OCI-LY7 (cell line): ENCODE measurements around the gene FAM83D. TPM values are rescaled to one million over a fixed set of nuclear protein-coding genes. Genes with fewer than 3 reads are reported as not detected.

Source experiments
- BruUV-seq: library from RNA; stranded (reverse); fragments of 400-500 nt; replicated peaks from 2 replicates; lab custom pipeline; 2021; lab: Mats Ljungman, UMichigan
- CTCF ChIA-PET: fragments of 300-600 bp; sonication (Branson Sonifier 250); formaldehyde crosslinking; loops from one replicate; lab custom pipeline; 2022; ENCODE audit warnings: antibody characterized with exemption; ENCODE audit not compliant: unreplicated experiment; lab: Charles Lee
- POLR2A ChIA-PET: fragments of 300-600 bp; sonication (Branson Sonifier 250); formaldehyde crosslinking; loops from one replicate; lab custom pipeline; 2022; ENCODE audit warnings: antibody characterized with exemption; lab: Charles Lee
- DNase-seq: peaks from one replicate; pipeline ENCODE4 v3.0.0-alpha.2; 2015; ENCODE audit warnings: low spot score
- H2AFZ ChIP-seq: fragments of 200-600 bp; sonication (generic), shearing (Covaris generic); 2 replicates; pipeline ENCODE4 v1.6.1; 2014; ENCODE audit warnings: mild to moderate bottlenecking, antibody characterized with exemption, low read length, moderate library complexity
- H3K27ac ChIP-seq: fragments of 200-600 bp; sonication (generic); 2 replicates; pipeline ENCODE4 v1.5.1; 2014; ENCODE audit warnings: mixed run types, low read depth, mild to moderate bottlenecking, moderate library complexity, low read length, inconsistent platforms; ENCODE audit not compliant: poor library complexity, severe bottlenecking
- H3K36me3 ChIP-seq: fragments of 200-600 bp; sonication (generic); 2 replicates; pipeline ENCODE4 v1.6.1; 2014; ENCODE audit warnings: mild to moderate bottlenecking, antibody characterized with exemption, low read length, moderate library complexity, mixed read lengths; ENCODE audit not compliant: insufficient read depth
- H3K4me1 ChIP-seq: fragments of 200-600 bp; sonication (generic); 2 replicates; pipeline ENCODE4 v1.5.1; 2014; ENCODE audit warnings: mild to moderate bottlenecking, low read length; ENCODE audit not compliant: insufficient read depth, poor library complexity, severe bottlenecking
- H3K4me2 ChIP-seq: fragments of 200-600 bp; sonication (generic); 2 replicates; pipeline ENCODE4 v1.6.1; 2014; ENCODE audit warnings: mild to moderate bottlenecking, low read length
- H3K4me3 ChIP-seq: fragments of 200-600 bp; sonication (generic); 2 replicates; pipeline ENCODE4 v1.5.1; 2014; ENCODE audit warnings: mild to moderate bottlenecking, low read depth, low read length; ENCODE audit not compliant: poor library complexity, severe bottlenecking
- H3K79me2 ChIP-seq: fragments of 200-600 bp; sonication (generic); 2 replicates; pipeline ENCODE4 v1.6.1; 2016; ENCODE audit warnings: low read depth, mild to moderate bottlenecking, low read length, moderate library complexity, mixed read lengths; ENCODE audit not compliant: insufficient read depth
- H3K9me2 ChIP-seq: fragments of 200-600 bp; sonication (generic); 2 replicates; pipeline ENCODE4 v1.6.1; 2016; ENCODE audit warnings: mild to moderate bottlenecking, low read length, mixed read lengths; ENCODE audit not compliant: insufficient read depth
- H3K9me3 ChIP-seq: fragments of 200-600 bp; sonication (generic); 2 replicates; pipeline ENCODE4 v1.6.1; 2014; ENCODE audit warnings: mild to moderate bottlenecking, mixed run types, low read length, mixed read lengths
- H4K20me1 ChIP-seq: fragments of 200-600 bp; sonication (generic); 2 replicates; pipeline ENCODE4 v1.6.1; 2014; ENCODE audit warnings: mild to moderate bottlenecking, antibody characterized with exemption, low read length, moderate library complexity, mixed read lengths; ENCODE audit not compliant: insufficient read depth
- EZH2phosphoT487 ChIP-seq: fragments of 200-600 bp; sonication (generic); IDR thresholded peaks from 2 replicates; pipeline ENCODE4 v1.6.1; 2018; ENCODE audit warnings: low read depth, borderline replicate concordance, mild to moderate bottlenecking, mixed run types, antibody characterized with exemption, low read length, moderate library complexity, mixed read lengths
- intact Hi-C: fragments of 100-400 bp; cut with micrococcal nuclease; formaldehyde crosslinking; loops from one replicate; pipeline ENCODE4 v1.10.0; 2022; ENCODE audit not compliant: unreplicated experiment
- total RNA-seq, 2 experiments: library from RNA; depleted of rRNA in 1 of 2; stranded (reverse); fragments of >200 nt in 1 of 2; shearing (Covaris generic) in 1 of 2; gene quantifications; 2 replicates each; pipeline ENCODE4 v1.2.3, GENCODE V29; 2014 to 2022
- TF ChIP-seq, protein P1 (sequence below): fragments of 200-600 bp; sonication (generic); conservative IDR thresholded peaks from 2 replicates; pipeline ENCODE4 v1.5.1; 2014; ENCODE audit warnings: mild to moderate bottlenecking, antibody characterized with exemption, low read length, moderate library complexity, mixed read lengths

The FAM83D gene
- total RNA-seq, 2 experiments from 2014 or later = 32.6 to 48.2 TPM

DNA sequence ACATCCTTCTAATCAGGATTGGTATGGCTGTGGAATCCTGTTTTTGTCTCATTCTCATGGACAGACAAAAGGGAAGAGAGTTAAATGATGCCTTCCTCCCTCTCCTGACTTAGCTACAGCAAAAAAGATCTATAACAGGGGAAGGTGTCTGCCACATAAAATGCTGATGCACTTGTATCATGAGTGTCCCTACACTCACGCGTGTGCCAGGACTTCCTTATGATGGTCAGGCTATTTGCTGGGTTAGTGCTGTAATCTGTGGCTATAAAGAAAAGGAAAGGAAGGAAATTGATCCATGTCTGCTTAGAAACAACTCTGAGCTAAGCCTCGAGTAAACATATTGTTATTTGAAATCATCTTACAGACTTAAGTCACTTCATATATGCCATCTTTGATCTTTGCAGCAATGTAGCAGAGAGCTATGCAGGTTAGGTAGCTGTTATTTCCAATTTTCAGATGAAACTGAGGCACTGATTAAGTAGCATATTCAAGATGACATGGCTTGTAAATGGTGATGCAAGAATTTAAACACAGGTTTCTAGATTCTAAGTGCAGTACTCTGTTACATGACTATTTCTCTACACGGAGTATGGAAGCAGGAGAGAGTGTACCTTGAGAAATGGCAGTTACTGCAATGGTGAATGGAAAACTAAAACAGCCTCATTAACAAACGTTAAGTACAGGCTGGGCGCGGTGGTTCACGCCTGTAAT lies 27.6 kb downstream of the FAM83D start:
- Histone ChIP-seq H3K9me3 (no peaks in the 10 kb centered on the region), H3K79me2 (no peaks in the 10 kb centered on the region), H3K4me1 (no peaks in the 10 kb centered on the region), H3K36me3 (peaks cover 62% of the 10 kb centered on the region), H4K20me1 (no peaks in the 10 kb centered on the region), H3K27ac (no peak overlapping the region), H2AFZ (no peak overlapping the region), H3K9me2 (no peaks in the 10 kb centered on the region), H3K4me3 (no peak overlapping the region), H3K4me2 (no peak overlapping the region)
- TF ChIP-seq, protein P1, sequence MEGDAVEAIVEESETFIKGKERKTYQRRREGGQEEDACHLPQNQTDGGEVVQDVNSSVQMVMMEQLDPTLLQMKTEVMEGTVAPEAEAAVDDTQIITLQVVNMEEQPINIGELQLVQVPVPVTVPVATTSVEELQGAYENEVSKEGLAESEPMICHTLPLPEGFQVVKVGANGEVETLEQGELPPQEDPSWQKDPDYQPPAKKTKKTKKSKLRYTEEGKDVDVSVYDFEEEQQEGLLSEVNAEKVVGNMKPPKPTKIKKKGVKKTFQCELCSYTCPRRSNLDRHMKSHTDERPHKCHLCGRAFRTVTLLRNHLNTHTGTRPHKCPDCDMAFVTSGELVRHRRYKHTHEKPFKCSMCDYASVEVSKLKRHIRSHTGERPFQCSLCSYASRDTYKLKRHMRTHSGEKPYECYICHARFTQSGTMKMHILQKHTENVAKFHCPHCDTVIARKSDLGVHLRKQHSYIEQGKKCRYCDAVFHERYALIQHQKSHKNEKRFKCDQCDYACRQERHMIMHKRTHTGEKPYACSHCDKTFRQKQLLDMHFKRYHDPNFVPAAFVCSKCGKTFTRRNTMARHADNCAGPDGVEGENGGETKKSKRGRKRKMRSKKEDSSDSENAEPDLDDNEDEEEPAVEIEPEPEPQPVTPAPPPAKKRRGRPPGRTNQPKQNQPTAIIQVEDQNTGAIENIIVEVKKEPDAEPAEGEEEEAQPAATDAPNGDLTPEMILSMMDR = no peak
- TF ChIP-seq EZH2phosphoT487 = no peak
- no peak for DNase-seq
- POLR2A ChIA-PET = no interaction called here
- intact Hi-C loops = no loop called here
- CTCF ChIA-PET = no interaction called here
- BruUV-seq = no TSS peak

DNA sequence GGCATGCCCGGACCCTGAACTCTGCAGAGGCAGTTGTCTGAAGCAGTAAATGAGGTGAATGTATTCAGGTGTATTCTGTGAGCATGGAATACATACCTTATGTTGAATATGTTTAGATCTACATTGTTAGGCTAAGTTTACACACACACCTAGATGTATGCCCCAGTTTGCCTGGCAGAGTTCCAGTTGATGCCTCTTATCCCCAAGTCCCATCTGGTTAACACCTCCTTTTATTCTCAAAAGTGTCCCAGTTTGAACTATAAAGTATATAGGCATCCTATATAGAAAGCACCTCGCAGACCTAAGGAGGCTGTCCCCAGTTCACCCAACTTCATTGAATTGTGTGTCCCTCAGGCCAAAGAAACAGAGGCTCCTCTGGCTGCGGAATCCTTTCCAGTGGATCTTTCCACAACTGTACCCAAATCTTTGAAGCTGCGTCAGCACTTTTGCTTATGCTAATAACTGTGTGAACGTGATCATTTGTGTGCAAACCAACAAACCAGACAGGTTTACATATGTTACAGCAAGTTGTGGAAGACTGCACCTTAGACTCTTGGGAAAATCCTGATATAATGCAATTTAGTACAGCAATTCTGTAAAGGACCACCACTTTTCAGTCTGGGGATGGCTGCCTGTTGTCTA lies 31.1 kb downstream of the FAM83D start:
- H2AFZ ChIP-seq = no peak overlapping the region
- TF ChIP-seq EZH2phosphoT487 = no peak
- TF ChIP-seq, protein P1 = no peak
- intact Hi-C loops = no loop called here
- H4K20me1 ChIP-seq = no peaks in the 10 kb centered on the region
- no peak overlapping the region for H3K4me3 ChIP-seq
- peaks cover 11% of the 10 kb centered on the region; the same call in 1 of the 2 replicates for H3K79me2 ChIP-seq
- no peak for DNase-seq
- ChIA-PET CTCF (no interaction called here), POLR2A (interaction anchor here (0.6 kb wide), 1 partner anchor 326 kb away, joined by 3 read pairs; no protein-coding TSS in a partner anchor)
- no TSS peak for BruUV-seq
- no peaks in the 10 kb centered on the region for H3K9me3 ChIP-seq
- peaks cover 11% of the 10 kb centered on the region for H3K4me1 ChIP-seq
- peaks cover 26% of the 10 kb centered on the region for H3K36me3 ChIP-seq
- no peaks in the 10 kb centered on the region for H3K9me2 ChIP-seq
- no peak overlapping the region for H3K27ac ChIP-seq
- no peak overlapping the region for H3K4me2 ChIP-seq
